A549 (cell line): Measurements from ENCODE around the gene CHFR. TPM values are rescaled to one million over a fixed set of nuclear protein-coding genes. Genes with fewer than 3 reads are reported as not detected.

Experiments
- ATAC-seq, 2 experiments: fragments of 200-7000 bp in 1 of 2; fragments of >200 bp in 1 of 2; cut with Nextera tagmentation in 1 of 2; cut with Tn5 transposase in 1 of 2; 3 replicates each; pipeline versions ENCODE4 v1.8.0 to v1.9.1; 2018 to 2020; ENCODE audit warnings: mild to moderate bottlenecking in 1 of 2, moderate library complexity in 1 of 2
- CTCF ChIA-PET: fragments of 300-600 bp; sonication (Branson Sonifier 250); formaldehyde crosslinking; extraction: SDS; loops from one replicate; lab custom pipeline; 2021; ENCODE audit warnings: antibody characterized with exemption, inconsistent platforms; lab: Yijun Ruan, JAX
- POLR2A ChIA-PET: fragments of 350-600 bp; formaldehyde crosslinking; extraction: SDS; loops from one replicate; lab custom pipeline; 2021; ENCODE audit warnings: antibody characterized with exemption, inconsistent platforms; lab: Yijun Ruan, JAX
- DNase-seq, 2 experiments: peaks; one replicate each; pipeline versions ENCODE4 v3.0.0 to v3.0.0-alpha.2; 2011 to 2016; ENCODE audit warnings: low read depth in 1 of 2, low spot score in 1 of 2
- FAIRE-seq: peaks from 2 replicates; lab custom pipeline; 2011; peaks lifted over from hg19 to GRCh38; lab: Jason Lieb, UNC
- H3K27ac ChIP-seq, 2 experiments: fragments of >200 bp; sonication (Bioruptor Twin); formaldehyde crosslinking; 3 replicates each; pipeline ENCODE4 v1.5.1; 2016 to 2017
- H3K4me1 ChIP-seq: fragments of >200 bp; sonication (Bioruptor Twin); formaldehyde crosslinking; 3 replicates; pipeline ENCODE4 v1.6.1; 2016
- H3K4me2 ChIP-seq: fragments of >200 bp; sonication (Bioruptor Twin); formaldehyde crosslinking; 3 replicates; pipeline ENCODE4 v1.6.1; 2016
- H3K4me3 ChIP-seq: fragments of >200 bp; sonication (Bioruptor Twin); formaldehyde crosslinking; 3 replicates; pipeline ENCODE4 v1.5.1; 2016
- H3K9me3 ChIP-seq: fragments of >200 bp; sonication (Bioruptor Twin); formaldehyde crosslinking; 3 replicates; pipeline ENCODE4 v1.6.1; 2016
- BCL3 ChIP-seq: fragments of >200 bp; sonication (Bioruptor Twin); formaldehyde crosslinking; IDR thresholded peaks from 3 replicates; pipeline ENCODE4 v1.6.1; 2016
- BHLHE40 ChIP-seq: IDR thresholded peaks from 2 replicates; pipeline ENCODE4 v1.6.1; 2012; ENCODE audit warnings: low read depth, low read length, inconsistent platforms
- CBX8 ChIP-seq: fragments of 200-600 bp; sonication (generic); IDR thresholded peaks from 2 replicates; pipeline ENCODE4 v1.6.1; 2016
- E2F6 ChIP-seq: IDR thresholded peaks from 2 replicates; pipeline ENCODE4 v1.6.1; 2012; ENCODE audit warnings: low read depth, borderline replicate concordance
- EHF ChIP-seq: fragments of 250-450 bp; sonication (Bioruptor Pico); IDR thresholded peaks from 2 replicates; pipeline ENCODE4 v1.5.0; 2020; ENCODE audit warnings: mild to moderate bottlenecking
- EHMT2 ChIP-seq: fragments of 200-600 bp; sonication (generic); IDR thresholded peaks from 2 replicates; pipeline ENCODE4 v1.6.1; 2016; ENCODE audit warnings: antibody characterized with exemption, low read depth, mild to moderate bottlenecking, moderate library complexity
- ELK1 ChIP-seq: fragments of 150-350 bp; IDR thresholded peaks from 2 replicates; pipeline ENCODE4 v1.6.1; 2014; ENCODE audit warnings: low read depth, mild to moderate bottlenecking, low read length
- HEYL ChIP-seq: fragments of 250-450 bp; sonication (Bioruptor Pico); IDR thresholded peaks from 2 replicates; pipeline ENCODE4 v1.8.0; 2021; ENCODE audit warnings: mild to moderate bottlenecking, moderate library complexity
- HOXA7 ChIP-seq: fragments of 250-450 bp; sonication (Bioruptor Pico); IDR thresholded peaks from 2 replicates; pipeline ENCODE4 v1.5.0; 2020; ENCODE audit warnings: mild to moderate bottlenecking, moderate library complexity
- HOXB13 ChIP-seq: fragments of 250-450 bp; sonication (Bioruptor Pico); IDR thresholded peaks from 2 replicates; pipeline ENCODE4 v1.5.0; 2020; ENCODE audit warnings: low read depth, mild to moderate bottlenecking, moderate library complexity
- KDM1A ChIP-seq: fragments of 200-600 bp; sonication (generic); IDR thresholded peaks from 2 replicates; pipeline ENCODE4 v1.6.1; 2016; ENCODE audit warnings: low read depth, mild to moderate bottlenecking
- KDM5A ChIP-seq: fragments of 200-600 bp; sonication (generic); IDR thresholded peaks from 2 replicates; pipeline ENCODE4 v1.6.1; 2016; ENCODE audit warnings: antibody characterized with exemption, mild to moderate bottlenecking
- MAFK ChIP-seq: fragments of 450-650 bp; IDR thresholded peaks from 2 replicates; pipeline ENCODE4 v1.6.1; 2014; ENCODE audit not compliant: partially characterized antibody
- MAX ChIP-seq: IDR thresholded peaks from 2 replicates; pipeline ENCODE4 v1.6.1; 2012
- MAZ ChIP-seq: fragments of 150-350 bp; IDR thresholded peaks from 2 replicates; pipeline ENCODE4 v1.6.1; 2014; ENCODE audit warnings: antibody characterized with exemption, low read depth, low read length, borderline replicate concordance
- NFE2L2 ChIP-seq: fragments of 150-350 bp; conservative IDR thresholded peaks from 2 replicates; pipeline ENCODE4 v1.6.1; 2014; ENCODE audit warnings: low read length
- PBX3 ChIP-seq: IDR thresholded peaks from 2 replicates; pipeline ENCODE4 v1.6.1; 2012
- PHF8 ChIP-seq: fragments of 200-600 bp; sonication (generic); IDR thresholded peaks from 2 replicates; pipeline ENCODE4 v1.6.1; 2016; ENCODE audit warnings: low read depth, mild to moderate bottlenecking, antibody characterized with exemption, moderate library complexity, borderline replicate concordance
- POLR2A ChIP-seq: IDR thresholded peaks from 2 replicates; pipeline ENCODE4 v1.6.1; 2012; ENCODE audit warnings: mild to moderate bottlenecking, low read length
- POLR2AphosphoS2 ChIP-seq: conservative IDR thresholded peaks from 2 replicates; pipeline ENCODE4 v1.6.1; 2012; ENCODE audit warnings: low read length, improper control_type of control experiment, inconsistent platforms
- RNF2 ChIP-seq: fragments of 200-600 bp; sonication (generic); IDR thresholded peaks from 2 replicates; pipeline ENCODE4 v1.6.1; 2016; ENCODE audit warnings: low read depth, mild to moderate bottlenecking, antibody characterized with exemption, moderate library complexity, borderline replicate concordance
- SMC3 ChIP-seq: fragments of >200 bp; sonication (Bioruptor Twin); formaldehyde crosslinking; IDR thresholded peaks from 3 replicates; pipeline ENCODE4 v1.6.1; 2018; ENCODE audit warnings: inconsistent platforms
- ZC3H11A ChIP-seq: fragments of 450-650 bp; IDR thresholded peaks from 2 replicates; pipeline ENCODE4 v1.6.1; 2014; ENCODE audit warnings: antibody characterized with exemption, mild to moderate bottlenecking
- ZFP36 ChIP-seq: fragments of 450-650 bp; IDR thresholded peaks from 2 replicates; pipeline ENCODE4 v1.6.1; 2014; ENCODE audit warnings: borderline replicate concordance; ENCODE audit not compliant: partially characterized antibody
- ZSCAN20 ChIP-seq: fragments of 250-450 bp; sonication (Bioruptor Pico); IDR thresholded peaks from 2 replicates; pipeline ENCODE4 v1.8.0; 2022; ENCODE audit warnings: mild to moderate bottlenecking, moderate library complexity
- WGBS: methylation state at CpG from one replicate; pipeline ENCODE4 v1.1.6; 2017; ENCODE audit errors: missing lambda C conversion rate; 5-methylcytosine and 5-hydroxymethylcytosine counted together
- polyA plus RNA-seq, 4 experiments: library from polyadenylated mRNA; depleted of rRNA in 3 of 4; stranded (reverse); fragments of >200 nt; fragmentation: RNase III in 1 of 4; extraction: RNeasy Plus Mini Kit Qiagen cat#74134 plus additional on column Dnase treatment in 1 of 4; gene quantifications; 2 replicates in 3 of 4; 3 replicates in 1 of 4; pipeline ENCODE4 v1.2.3, GENCODE V29; 2011 to 2017

Gene CHFR
- polyA plus RNA-seq, 2 of the 4 experiments (the other 2 are of a cell fraction), result 20.9 to 38.8 TPM

- FAIRE-seq, result no peak
Observed at GRCh38 chr12:132923356-132923909, 36.0 kb upstream of the CHFR start.

GRCh38 chr12:132922676-132923075 is 35.3 kb upstream of the CHFR start:
- ChIA-PET POLR2A (no interaction called here), CTCF (no interaction called here)

More at GRCh38 chr12:132923356-132923909, 36.0 kb upstream of the CHFR start:
- peaks cover 96% of the 10 kb centered on the region for H3K9me3 ChIP-seq
- DNase-seq, result no peak
- TF ChIP-seq HEYL (CRISPR knock-in tag) (no peak), PHF8 (no peak), POLR2A (no peak), ZSCAN20 (CRISPR knock-in tag) (no peak), KDM5A (no peak), ZFP36 (no peak), HOXA7 (CRISPR knock-in tag) (no peak), SMC3 (no peak), EHF (CRISPR knock-in tag) (no peak), NFE2L2 (no peak), MAFK (no peak), BCL3 (no peak), MAZ (no peak), POLR2AphosphoS2 (no peak), PBX3 (no peak), E2F6 (no peak), MAX (no peak), HOXB13 (CRISPR knock-in tag) (no peak), RNF2 (no peak)
- ChIA-PET POLR2A (no interaction called here), CTCF (interaction anchor here (1.1 kb wide), 1 partner anchor 236 kb away, joined by 3 read pairs; no protein-coding TSS in a partner anchor)
- WGBS, result 2% methylated on average over 1 of the region's 1 CpG
- H3K27ac ChIP-seq, result no peak overlapping the region
- no peak for ATAC-seq
- no peaks in the 10 kb centered on the region for H3K4me1 ChIP-seq
- H3K4me2 ChIP-seq, result no peak overlapping the region
- no peak overlapping the region for H3K4me3 ChIP-seq

GRCh38 chr12:132921685-132922084 is 34.3 kb upstream of the CHFR start:
- Histone ChIP-seq H3K27ac (no peak overlapping the region), H3K4me3 (no peak overlapping the region), H3K4me2 (no peak overlapping the region), H3K9me3 (peaks cover 96% of the 10 kb centered on the region), H3K4me1 (no peaks in the 10 kb centered on the region)
- CTCF ChIA-PET, result no interaction called here
- ATAC-seq (no peak), DNase-seq (no peak), FAIRE-seq (no peak)
- TF ChIP-seq EHMT2, result no peak
- no peak for TF ChIP-seq PHF8
- no peak for TF ChIP-seq POLR2A
- TF ChIP-seq POLR2AphosphoS2, result no peak
- TF ChIP-seq ZSCAN20 (CRISPR knock-in tag), result no peak
- no peak for TF ChIP-seq BCL3
- no peak for TF ChIP-seq ZFP36
- no peak for TF ChIP-seq CBX8
- TF ChIP-seq ELK1, result no peak
- TF ChIP-seq KDM1A, result no peak
- TF ChIP-seq E2F6, result no peak
- POLR2A ChIA-PET, result no interaction called here
- 85% methylated on average over 9 of the region's 9 CpGs for WGBS

More at GRCh38 chr12:132922676-132923075, 35.3 kb upstream of the CHFR start:
- ATAC-seq (no peak), FAIRE-seq (no peak), DNase-seq (no peak)
- Histone ChIP-seq H3K4me1 (no peaks in the 10 kb centered on the region), H3K4me3 (no peak overlapping the region), H3K27ac (no peak overlapping the region), H3K9me3 (peaks cover 96% of the 10 kb centered on the region), H3K4me2 (no peak overlapping the region)
- TF ChIP-seq KDM5A, result no peak
- no peak for TF ChIP-seq BHLHE40
- no peak for TF ChIP-seq KDM1A
- no peak for TF ChIP-seq ZSCAN20 (CRISPR knock-in tag)
- no peak for TF ChIP-seq ZC3H11A
- 56% methylated on average over 4 of the region's 4 CpGs for WGBS
